ENCODE data around the gene RGS6. TPM values are rescaled to one million over a fixed set of nuclear protein-coding genes. Genes with fewer than 3 reads are reported as not detected.

The RGS6 gene
- total RNA-seq, 1 donor, result not detected

DNA sequence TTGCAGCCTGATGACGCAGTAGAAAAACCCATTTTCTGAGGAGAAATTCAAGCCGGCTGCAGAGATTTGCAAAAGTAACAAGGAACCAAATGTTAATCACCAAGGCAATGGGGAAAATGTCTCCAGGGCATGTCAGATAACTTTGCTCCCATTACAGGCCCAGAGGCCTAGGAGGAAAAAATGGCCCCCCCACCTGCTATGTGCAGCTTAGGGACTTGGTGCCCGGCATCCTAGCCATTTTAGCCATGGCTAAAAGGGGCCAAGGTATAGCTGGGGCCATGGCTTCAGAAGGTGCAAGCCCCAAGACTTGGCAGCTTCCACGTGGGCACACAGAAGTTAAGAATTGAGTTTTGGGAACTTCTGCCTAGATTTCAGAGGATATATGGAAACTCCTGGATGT is 351.9 kb downstream of the RGS6 start:
- H3K27me3 ChIP-seq (ENCODE audit: insufficient read depth, low read length), result no peaks in the 10 kb centered on the region
- TF ChIP-seq, protein P1, sequence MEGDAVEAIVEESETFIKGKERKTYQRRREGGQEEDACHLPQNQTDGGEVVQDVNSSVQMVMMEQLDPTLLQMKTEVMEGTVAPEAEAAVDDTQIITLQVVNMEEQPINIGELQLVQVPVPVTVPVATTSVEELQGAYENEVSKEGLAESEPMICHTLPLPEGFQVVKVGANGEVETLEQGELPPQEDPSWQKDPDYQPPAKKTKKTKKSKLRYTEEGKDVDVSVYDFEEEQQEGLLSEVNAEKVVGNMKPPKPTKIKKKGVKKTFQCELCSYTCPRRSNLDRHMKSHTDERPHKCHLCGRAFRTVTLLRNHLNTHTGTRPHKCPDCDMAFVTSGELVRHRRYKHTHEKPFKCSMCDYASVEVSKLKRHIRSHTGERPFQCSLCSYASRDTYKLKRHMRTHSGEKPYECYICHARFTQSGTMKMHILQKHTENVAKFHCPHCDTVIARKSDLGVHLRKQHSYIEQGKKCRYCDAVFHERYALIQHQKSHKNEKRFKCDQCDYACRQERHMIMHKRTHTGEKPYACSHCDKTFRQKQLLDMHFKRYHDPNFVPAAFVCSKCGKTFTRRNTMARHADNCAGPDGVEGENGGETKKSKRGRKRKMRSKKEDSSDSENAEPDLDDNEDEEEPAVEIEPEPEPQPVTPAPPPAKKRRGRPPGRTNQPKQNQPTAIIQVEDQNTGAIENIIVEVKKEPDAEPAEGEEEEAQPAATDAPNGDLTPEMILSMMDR (IDR thresholded peaks at IDR 0.05; ENCODE audit: extremely low read depth, low read depth, low read length), result no peak
- H3K4me2 ChIP-seq (ENCODE audit: insufficient read depth, low read length), result no peak overlapping the region
- H2AFZ ChIP-seq (ENCODE audit: low read length), result no peak overlapping the region
- no peaks in the 10 kb centered on the region for H3K9me3 ChIP-seq (ENCODE audit: low read depth, low read length)
- no peaks in the 10 kb centered on the region for H3K36me3 ChIP-seq (ENCODE audit: insufficient read depth, low read length)
- H3K4me3 ChIP-seq (ENCODE audit: insufficient read depth, low read length), result no peak overlapping the region
- DNase-seq (ENCODE audit: insufficient read length, low spot score, missing footprints), result no peak
- no peak overlapping the region for H3K27ac ChIP-seq (ENCODE audit: low read depth, low read length)
- H3K4me1 ChIP-seq (ENCODE audit: insufficient read depth, low read length), result no peaks in the 10 kb centered on the region
- no peaks in the 10 kb centered on the region for H4K20me1 ChIP-seq (ENCODE audit: insufficient read depth, low read length)
- no peaks in the 10 kb centered on the region for H3K79me2 ChIP-seq (ENCODE audit: insufficient read depth, low read length)

DNA sequence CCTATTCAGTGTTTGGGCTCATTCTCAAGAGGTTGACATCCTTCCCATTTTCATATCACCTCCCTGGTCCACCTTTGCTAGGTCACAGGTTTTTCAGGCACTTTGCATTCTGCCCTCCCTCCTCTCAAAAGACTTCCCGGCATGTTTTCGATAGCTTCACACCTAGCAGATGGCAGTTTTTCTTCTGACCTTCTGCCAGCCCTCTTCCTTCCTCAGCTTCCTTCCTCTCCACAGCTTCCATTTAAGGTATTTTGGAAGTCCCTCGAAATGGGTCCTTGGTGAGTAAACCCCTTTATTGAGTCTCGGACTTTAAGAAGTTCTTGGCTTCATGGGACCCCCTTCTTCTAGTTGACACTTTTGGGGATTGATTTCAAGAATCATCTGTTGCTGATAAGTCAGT is 358.0 kb downstream of the RGS6 start:
- Histone ChIP-seq H3K79me2 (ENCODE audit: insufficient read depth, low read length) (no peaks in the 10 kb centered on the region), H3K4me3 (ENCODE audit: insufficient read depth, low read length) (no peak overlapping the region), H4K20me1 (ENCODE audit: insufficient read depth, low read length) (no peaks in the 10 kb centered on the region), H3K27me3 (ENCODE audit: insufficient read depth, low read length) (no peaks in the 10 kb centered on the region), H3K9me3 (ENCODE audit: low read depth, low read length) (no peaks in the 10 kb centered on the region), H3K27ac (ENCODE audit: low read depth, low read length) (no peak overlapping the region), H3K4me1 (ENCODE audit: insufficient read depth, low read length) (no peaks in the 10 kb centered on the region), H3K4me2 (ENCODE audit: insufficient read depth, low read length) (no peak overlapping the region), H3K36me3 (ENCODE audit: insufficient read depth, low read length) (no peaks in the 10 kb centered on the region), H2AFZ (ENCODE audit: low read length) (no peak overlapping the region)
- TF ChIP-seq, protein P1 (IDR thresholded peaks at IDR 0.05; ENCODE audit: extremely low read depth, low read depth, low read length), result no peak
- DNase-seq (ENCODE audit: insufficient read length, low spot score, missing footprints), result no peak

DNA sequence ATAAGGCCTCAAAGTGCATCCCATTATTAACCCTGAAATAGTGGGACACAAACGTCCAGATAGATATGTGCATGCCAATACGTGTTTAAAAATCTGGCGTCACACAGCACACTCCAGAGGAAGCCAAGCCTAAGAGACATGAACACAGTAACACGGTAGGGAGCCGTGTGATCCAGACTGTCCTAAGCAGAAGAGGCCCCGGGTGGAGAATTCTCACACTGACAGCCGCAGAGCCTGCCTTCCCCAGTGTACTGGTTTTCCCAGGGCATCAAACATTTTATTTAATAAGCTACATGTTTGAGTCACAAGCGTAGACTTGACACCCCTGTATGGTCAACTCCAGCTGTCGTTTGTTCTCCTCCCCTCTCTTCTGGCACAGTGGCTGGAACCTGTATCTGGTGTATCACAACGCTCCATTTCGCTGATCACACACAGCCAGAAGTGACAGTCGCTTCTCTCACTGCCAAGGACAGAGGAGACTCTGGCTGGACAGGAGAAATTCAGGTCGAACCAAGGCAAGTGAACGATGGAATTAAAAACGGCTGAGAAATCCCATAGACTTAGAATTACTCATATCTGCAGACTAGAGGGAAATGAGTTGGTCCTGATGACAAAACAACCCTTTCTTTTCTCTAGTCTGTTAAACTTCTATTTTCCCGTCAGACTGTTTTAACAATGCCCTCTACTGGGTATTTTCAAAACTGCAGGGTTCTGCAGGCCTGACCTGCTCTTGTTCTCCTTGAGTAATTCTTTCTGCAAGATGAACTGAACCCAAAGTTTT is 359.9 kb downstream of the RGS6 start:
- DNase-seq (ENCODE audit: insufficient read length, low spot score, missing footprints), result peak; percentile 65
- no peaks in the 10 kb centered on the region for H3K36me3 ChIP-seq (ENCODE audit: insufficient read depth, low read length)
- no peaks in the 10 kb centered on the region for H3K79me2 ChIP-seq (ENCODE audit: insufficient read depth, low read length)
- no peaks in the 10 kb centered on the region for H3K27me3 ChIP-seq (ENCODE audit: insufficient read depth, low read length)
- H2AFZ ChIP-seq (ENCODE audit: low read length), result no peak overlapping the region
- H3K4me3 ChIP-seq (ENCODE audit: insufficient read depth, low read length), result no peak overlapping the region
- H4K20me1 ChIP-seq (ENCODE audit: insufficient read depth, low read length), result no peaks in the 10 kb centered on the region
- H3K4me2 ChIP-seq (ENCODE audit: insufficient read depth, low read length), result no peak overlapping the region
- H3K9me3 ChIP-seq (ENCODE audit: low read depth, low read length), result no peaks in the 10 kb centered on the region
- H3K27ac ChIP-seq (ENCODE audit: low read depth, low read length), result no peak overlapping the region
- H3K4me1 ChIP-seq (ENCODE audit: insufficient read depth, low read length), result no peaks in the 10 kb centered on the region
- TF ChIP-seq, protein P1 (IDR thresholded peaks at IDR 0.05; ENCODE audit: extremely low read depth, low read depth, low read length), result peak; percentile 63

DNA sequence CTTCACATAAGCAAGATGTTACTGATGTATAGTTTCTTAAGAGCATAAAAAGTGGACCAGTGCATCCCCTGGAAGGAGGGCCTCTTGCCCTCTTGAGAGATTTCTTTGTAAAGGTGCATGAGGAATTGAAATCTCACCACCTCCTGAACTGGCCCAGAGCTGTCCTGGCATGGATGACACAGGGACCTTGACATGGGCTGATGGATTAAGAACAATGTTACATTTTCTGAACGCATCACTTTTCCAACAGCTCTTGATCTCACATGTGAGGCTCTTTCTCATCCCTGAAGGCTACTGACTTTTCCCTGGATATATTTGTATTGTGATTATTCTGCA is 360.4 kb downstream of the RGS6 start:
- DNase-seq (ENCODE audit: insufficient read length, low spot score, missing footprints), result no peak
- no peak overlapping the region for H3K4me2 ChIP-seq (ENCODE audit: insufficient read depth, low read length)
- H3K36me3 ChIP-seq (ENCODE audit: insufficient read depth, low read length), result no peaks in the 10 kb centered on the region
- H3K4me1 ChIP-seq (ENCODE audit: insufficient read depth, low read length), result no peaks in the 10 kb centered on the region
- no peak overlapping the region for H2AFZ ChIP-seq (ENCODE audit: low read length)
- no peaks in the 10 kb centered on the region for H3K27me3 ChIP-seq (ENCODE audit: insufficient read depth, low read length)
- no peak overlapping the region for H3K4me3 ChIP-seq (ENCODE audit: insufficient read depth, low read length)
- no peak overlapping the region for H3K27ac ChIP-seq (ENCODE audit: low read depth, low read length)
- TF ChIP-seq, protein P1 (IDR thresholded peaks at IDR 0.05; ENCODE audit: extremely low read depth, low read depth, low read length), result no peak
- no peaks in the 10 kb centered on the region for H4K20me1 ChIP-seq (ENCODE audit: insufficient read depth, low read length)
- H3K9me3 ChIP-seq (ENCODE audit: low read depth, low read length), result no peaks in the 10 kb centered on the region
- no peaks in the 10 kb centered on the region for H3K79me2 ChIP-seq (ENCODE audit: insufficient read depth, low read length)

Measured in osteoblast (primary cell).